ENCODE results near the gene PCGF2. TPM values are rescaled to one million over a fixed set of nuclear protein-coding genes. Genes with fewer than 3 reads are reported as not detected.
A peak's percentile ranks its signal among the peaks of the same experiment; 100 is the strongest.

PCGF2 gene
- total and polyA plus RNA-seq, 3 experiments from 2014 or later: 0.09 to 0.89 (median 0.72) TPM

- ChIA-PET CTCF (interaction anchor here (1.1 to 1.6 kb wide), 2 partner anchors 27 to 44 kb away, joined by 3 to 5 read pairs; no protein-coding TSS in a partner anchor), POLR2A (no interaction called here)
- Histone ChIP-seq H3K9me3 (ENCODE audit: low read length) (no peaks in the 10 kb centered on the region), H3K4me3 (ENCODE audit: low read length) (no peak overlapping the region), H3K4me1 (ENCODE audit: insufficient read depth, low read length) (no peaks in the 10 kb centered on the region), H3K36me3 (ENCODE audit: insufficient read depth, low read length) (no peaks in the 10 kb centered on the region), H3K27me3 (ENCODE audit: insufficient read depth, low read length, poor library complexity, severe bottlenecking) (no peaks in the 10 kb centered on the region), H3K27ac (ENCODE audit: low read depth, low read length) (no peak overlapping the region)
- peaks cover 0 to 2% (median 0%) of the 10 kb centered on the region in 5 donors for H3K9me3 Mint-ChIP-seq
- H3K27ac Mint-ChIP-seq: no peak overlapping the region
- no peak for DNase-seq
- no peak overlapping the region for H3K4me3 Mint-ChIP-seq
- peaks cover 3 to 7% of the 10 kb centered on the region in 2 donors for H3K27me3 Mint-ChIP-seq
- no peaks in the 10 kb centered on the region for H3K36me3 Mint-ChIP-seq
- H3K4me1 Mint-ChIP-seq: no peaks in the 10 kb centered on the region
Measured at GRCh38 chr17:38691154-38691553, 57.0 kb downstream of the PCGF2 start.

GRCh38 chr17:38690386-38690785 lies 57.8 kb downstream of the PCGF2 start:
- Histone ChIP-seq H3K27me3 (ENCODE audit: insufficient read depth, low read length, poor library complexity, severe bottlenecking) (no peaks in the 10 kb centered on the region), H3K9me3 (ENCODE audit: low read length) (no peaks in the 10 kb centered on the region), H3K27ac (ENCODE audit: low read depth, low read length) (no peak overlapping the region), H3K4me1 (ENCODE audit: insufficient read depth, low read length) (no peaks in the 10 kb centered on the region), H3K36me3 (ENCODE audit: insufficient read depth, low read length) (no peaks in the 10 kb centered on the region), H3K4me3 (ENCODE audit: low read length) (no peak overlapping the region)
- Mint-ChIP-seq H3K27ac (peak overlapping the region in 2 of 8 donors; percentile 82 to 88), H3K4me1 (no peaks in the 10 kb centered on the region), H3K4me3 (no peak overlapping the region), H3K36me3 (peaks cover 0 to 2% (median 0%) of the 10 kb centered on the region in 3 donors), H3K27me3 (peaks cover 5 to 15% of the 10 kb centered on the region in 2 donors), H3K9me3 (peaks cover 0 to 2% (median 0%) of the 10 kb centered on the region in 5 donors)
- CTCF ChIA-PET: interaction anchor here (1.6 kb wide), 1 partner anchor 132 kb away, joined by 4 read pairs; no protein-coding TSS in a partner anchor
- POLR2A ChIA-PET: no interaction called here
- no peak for DNase-seq

GRCh38 chr17:38687286-38687685 lies 60.9 kb downstream of the PCGF2 start:
- POLR2A ChIA-PET: no interaction called here
- no peak overlapping the region for H3K4me3 Mint-ChIP-seq

GRCh38 chr17:38685491-38685890 lies 62.6 kb downstream of the PCGF2 start:
- no peak overlapping the region for H3K4me3 ChIP-seq (ENCODE audit: low read length)
- H3K27ac Mint-ChIP-seq: peak overlapping the region in 2 of 8 donors; percentile 62 to 96
- H3K27me3 Mint-ChIP-seq: peaks cover 7 to 17% of the 10 kb centered on the region in 2 donors
- H3K36me3 Mint-ChIP-seq: peaks cover 0 to 2% (median 0%) of the 10 kb centered on the region in 3 donors
- no peak for DNase-seq
- no peak overlapping the region for H3K27ac ChIP-seq (ENCODE audit: low read depth, low read length)
- no peaks in the 10 kb centered on the region for H3K36me3 ChIP-seq (ENCODE audit: insufficient read depth, low read length)
- no peaks in the 10 kb centered on the region for H3K4me1 Mint-ChIP-seq
- no peaks in the 10 kb centered on the region for H3K9me3 ChIP-seq (ENCODE audit: low read length)
- H3K9me3 Mint-ChIP-seq: no peaks in the 10 kb centered on the region
- CTCF ChIA-PET: interaction anchor here (1.4 to 3.3 kb wide), 3 partner anchors 45 to 50 kb away, joined by 3 to 11 read pairs (median 7); partner anchors contain the start of gene CISD3
- peak overlapping the region in 1 of 7 donors; percentile 34 for H3K4me3 Mint-ChIP-seq
- POLR2A ChIA-PET: no interaction called here
- H3K4me1 ChIP-seq (ENCODE audit: insufficient read depth, low read length): no peaks in the 10 kb centered on the region
- no peaks in the 10 kb centered on the region for H3K27me3 ChIP-seq (ENCODE audit: insufficient read depth, low read length, poor library complexity, severe bottlenecking)

More at GRCh38 chr17:38687286-38687685, 60.9 kb downstream of the PCGF2 start:
- peaks cover 7 to 17% of the 10 kb centered on the region in 2 donors for H3K27me3 Mint-ChIP-seq
- Histone ChIP-seq H3K9me3 (ENCODE audit: low read length) (no peaks in the 10 kb centered on the region), H3K36me3 (ENCODE audit: insufficient read depth, low read length) (no peaks in the 10 kb centered on the region), H3K27me3 (ENCODE audit: insufficient read depth, low read length, poor library complexity, severe bottlenecking) (no peaks in the 10 kb centered on the region), H3K4me1 (ENCODE audit: insufficient read depth, low read length) (no peaks in the 10 kb centered on the region), H3K4me3 (ENCODE audit: low read length) (no peak overlapping the region), H3K27ac (ENCODE audit: low read depth, low read length) (no peak overlapping the region)
- H3K27ac Mint-ChIP-seq: peak overlapping the region in 1 of 8 donors; percentile 14
- no peaks in the 10 kb centered on the region for H3K4me1 Mint-ChIP-seq
- CTCF ChIA-PET: interaction anchor here (1.1 to 3.3 kb wide), 3 partner anchors 9 to 48 kb away, joined by 3 to 11 read pairs (median 6); no protein-coding TSS in a partner anchor
- DNase-seq: no peak
- H3K9me3 Mint-ChIP-seq: peaks cover 0 to 2% (median 0%) of the 10 kb centered on the region in 5 donors
- peaks cover 0 to 2% (median 0%) of the 10 kb centered on the region in 3 donors for H3K36me3 Mint-ChIP-seq

Other genes starting within 250 kb of the PCGF2 start
- under 1 TPM; 0.04 to 0.50 TPM for gene SRCIN1, start 142.4 kb downstream of the PCGF2 start, total RNA-seq
- not detected for gene SRCIN1, start 142.4 kb downstream of the PCGF2 start, polyA plus RNA-seq
- gene EPOP, start 73.4 kb downstream of the PCGF2 start, total RNA-seq: 10 to 100 TPM; 47.0 to 50.0 TPM
- gene EPOP, start 73.4 kb downstream of the PCGF2 start, polyA plus RNA-seq: 0.10 TPM
- gene MLLT6, start 43.1 kb downstream of the PCGF2 start, total RNA-seq: 100 to 1,000 TPM; 197 to 202 TPM
- gene MLLT6, start 43.1 kb downstream of the PCGF2 start, polyA plus RNA-seq: 15.9 TPM
- gene CISD3, start 18.0 kb downstream of the PCGF2 start, total RNA-seq: 10 to 100 TPM; 58.2 to 59.6 TPM
- 73.4 TPM for gene CISD3, start 18.0 kb downstream of the PCGF2 start, polyA plus RNA-seq
- gene PSMB3, start 4.4 kb upstream of the PCGF2 start, total RNA-seq: 100 to 1,000 TPM; 317 to 323 TPM
- 431 TPM for gene PSMB3, start 4.4 kb upstream of the PCGF2 start, polyA plus RNA-seq
- 10 to 100 TPM; 43.4 to 44.6 TPM for gene PIP4K2B, start 51.2 kb upstream of the PCGF2 start, total RNA-seq
- gene PIP4K2B, start 51.2 kb upstream of the PCGF2 start, polyA plus RNA-seq: 17.4 TPM
- gene CWC25, start 77.0 kb upstream of the PCGF2 start, total RNA-seq: 10 to 100 TPM; 31.3 to 31.7 TPM
- 11.5 TPM for gene CWC25, start 77.0 kb upstream of the PCGF2 start, polyA plus RNA-seq
- 1,000 to 10,000 TPM; 1,857 to 1,911 TPM for gene RPL23, start 105.4 kb upstream of the PCGF2 start, total RNA-seq
- 1,010 TPM for gene RPL23, start 105.4 kb upstream of the PCGF2 start, polyA plus RNA-seq
- 100 to 1,000 TPM; 128 to 135 TPM for gene LASP1, start 121.7 kb upstream of the PCGF2 start, total RNA-seq
- 76.1 TPM for gene LASP1, start 121.7 kb upstream of the PCGF2 start, polyA plus RNA-seq
- not detected for gene FBXO47, start 219.1 kb upstream of the PCGF2 start, total RNA-seq
- not detected for gene FBXO47, start 219.1 kb upstream of the PCGF2 start, polyA plus RNA-seq